GM12891 (cell line): ENCODE results near the gene GLRA3.

Experiments
- POLR2A ChIP-seq: IDR thresholded peaks from 2 replicates; pipeline ENCODE4 v1.6.1; 2011; ENCODE audit warnings: low read depth, low read length, control low read depth
- POLR2AphosphoS5 ChIP-seq: IDR thresholded peaks from 2 replicates; pipeline ENCODE4 v1.6.1; 2011; ENCODE audit warnings: low read depth, low read length, control low read depth

GRCh38 chr4:174742561-174742960 lies 86.5 kb downstream of the GLRA3 start:
- TF ChIP-seq POLR2A (no peak), POLR2AphosphoS5 (no peak)
